Stimulated activated naive CD8-positive, alpha-beta T cell treated with anti-CD3 and anti-CD28 coated beads, Interleukin-15, amount 100 ng/mL, for 72 hours (primary cell): ENCODE results near the gene DSP.

Experiments
- ATAC-seq: fragments of 150-1000 bp; cut with Tn5 transposase; 2 replicates; pipeline ENCODE4 v1.10.0; 2021; ENCODE audit warnings: mild to moderate bottlenecking, moderate library complexity
- DNase-seq, 2 donors: peaks; one replicate each; pipeline ENCODE4 v3.0.0; 2021 to 2022
- H3K27ac Mint-ChIP-seq, 2 donors: one replicate each; pipeline ENCODE4 v1.8.0; 2022; ENCODE audit warnings: mild to moderate bottlenecking in 2 of 2, mixed read lengths in 2 of 2, moderate library complexity in 2 of 2
- H3K27me3 Mint-ChIP-seq: one replicate; pipeline ENCODE4 v1.8.0; 2022; ENCODE audit warnings: mixed read lengths
- H3K4me1 Mint-ChIP-seq: one replicate; pipeline ENCODE4 v1.8.0; 2022; ENCODE audit warnings: mild to moderate bottlenecking, mixed read lengths
- H3K4me3 Mint-ChIP-seq, 2 donors: one replicate each; pipeline ENCODE4 v1.8.0; 2022; ENCODE audit warnings: mild to moderate bottlenecking in 2 of 2, mixed read lengths in 2 of 2, moderate library complexity in 1 of 2
- H3K9me3 Mint-ChIP-seq, 2 donors: one replicate each; pipeline ENCODE4 v1.8.0; 2022; ENCODE audit warnings: mixed read lengths in 2 of 2

DSP gene

GRCh38 chr6:7566107-7566506 lies 24.6 kb downstream of the DSP start:
- Mint-ChIP-seq H3K27me3 (peaks cover 41% of the 10 kb centered on the region), H3K4me1 (no peaks in the 10 kb centered on the region), H3K4me3 (no peak overlapping the region), H3K27ac (no peak overlapping the region), H3K9me3 (no peaks in the 10 kb centered on the region)
- no peak for DNase-seq
- ATAC-seq: no peak

- Mint-ChIP-seq H3K27ac (peak overlapping the region in 1 of 2 donors; percentile 25), H3K9me3 (no peaks in the 10 kb centered on the region), H3K27me3 (peaks cover 35% of the 10 kb centered on the region), H3K4me1 (no peaks in the 10 kb centered on the region), H3K4me3 (no peak overlapping the region)
- DNase-seq: no peak
- no peak for ATAC-seq
Observed at GRCh38 chr6:7566617-7567173, 25.2 kb downstream of the DSP start.

- no peaks in the 10 kb centered on the region for H3K9me3 Mint-ChIP-seq
- H3K27ac Mint-ChIP-seq: no peak overlapping the region
- H3K4me1 Mint-ChIP-seq: no peaks in the 10 kb centered on the region
Observed at GRCh38 chr6:7568021-7568420, 26.6 kb downstream of the DSP start.

GRCh38 chr6:7569082-7569481 lies 27.6 kb downstream of the DSP start:
- H3K4me3 Mint-ChIP-seq: no peak overlapping the region
- DNase-seq (no peak), ATAC-seq (no peak)
- H3K4me1 Mint-ChIP-seq: no peaks in the 10 kb centered on the region
- H3K27me3 Mint-ChIP-seq: peaks cover 20% of the 10 kb centered on the region
- H3K9me3 Mint-ChIP-seq: no peaks in the 10 kb centered on the region
- no peak overlapping the region for H3K27ac Mint-ChIP-seq

More at GRCh38 chr6:7568021-7568420, 26.6 kb downstream of the DSP start:
- DNase-seq (no peak), ATAC-seq (no peak)
- no peak overlapping the region for H3K4me3 Mint-ChIP-seq
- peaks cover 30% of the 10 kb centered on the region for H3K27me3 Mint-ChIP-seq

- Mint-ChIP-seq H3K27me3 (peaks cover 25% of the 10 kb centered on the region), H3K27ac (no peak overlapping the region), H3K9me3 (no peaks in the 10 kb centered on the region), H3K4me1 (no peaks in the 10 kb centered on the region), H3K4me3 (no peak overlapping the region)
- ATAC-seq (no peak), DNase-seq (no peak)
Observed at GRCh38 chr6:7572213-7572943, 30.9 kb downstream of the DSP start.

- H3K4me1 Mint-ChIP-seq: no peaks in the 10 kb centered on the region
- H3K9me3 Mint-ChIP-seq: no peaks in the 10 kb centered on the region
- H3K27me3 Mint-ChIP-seq: peaks cover 32% of the 10 kb centered on the region
- H3K27ac Mint-ChIP-seq: no peak overlapping the region
- DNase-seq (no peak), ATAC-seq (no peak)
- no peak overlapping the region for H3K4me3 Mint-ChIP-seq
Observed at GRCh38 chr6:7574500-7574899, 33.0 kb downstream of the DSP start.

GRCh38 chr6:7578516-7578915 lies 37.0 kb downstream of the DSP start:
- ATAC-seq: no peak
- Mint-ChIP-seq H3K27ac (no peak overlapping the region), H3K4me3 (no peak overlapping the region)

GRCh38 chr6:7578931-7579330 lies 37.5 kb downstream of the DSP start:
- Mint-ChIP-seq H3K27ac (no peak overlapping the region), H3K4me1 (no peaks in the 10 kb centered on the region), H3K9me3 (no peaks in the 10 kb centered on the region), H3K4me3 (no peak overlapping the region), H3K27me3 (peaks cover 22% of the 10 kb centered on the region)
- DNase-seq (no peak), ATAC-seq (no peak)

More at GRCh38 chr6:7578516-7578915, 37.0 kb downstream of the DSP start:
- no peak for DNase-seq
- H3K27me3 Mint-ChIP-seq: peaks cover 22% of the 10 kb centered on the region
- H3K9me3 Mint-ChIP-seq: no peaks in the 10 kb centered on the region
- H3K4me1 Mint-ChIP-seq: no peaks in the 10 kb centered on the region

GRCh38 chr6:7579851-7580250 lies 38.4 kb downstream of the DSP start:
- Mint-ChIP-seq H3K4me3 (no peak overlapping the region), H3K4me1 (no peaks in the 10 kb centered on the region), H3K27me3 (peaks cover 16% of the 10 kb centered on the region), H3K27ac (no peak overlapping the region), H3K9me3 (no peaks in the 10 kb centered on the region)
- ATAC-seq (no peak), DNase-seq (no peak)

GRCh38 chr6:7580537-7580926 lies 39.1 kb downstream of the DSP start:
- Mint-ChIP-seq H3K27me3 (peaks cover 11% of the 10 kb centered on the region), H3K9me3 (no peaks in the 10 kb centered on the region), H3K4me3 (no peak overlapping the region), H3K27ac (no peak overlapping the region), H3K4me1 (no peaks in the 10 kb centered on the region)
- no peak for DNase-seq
- ATAC-seq: no peak

- Mint-ChIP-seq H3K27ac (no peak overlapping the region), H3K4me3 (no peak overlapping the region), H3K27me3 (peaks cover 8% of the 10 kb centered on the region), H3K9me3 (no peaks in the 10 kb centered on the region), H3K4me1 (no peaks in the 10 kb centered on the region)
- ATAC-seq (no peak), DNase-seq (no peak)
Observed at GRCh38 chr6:7580927-7581618, 39.6 kb downstream of the DSP start.

- peaks cover 8% of the 10 kb centered on the region for H3K4me1 Mint-ChIP-seq
- no peaks in the 10 kb centered on the region for H3K9me3 Mint-ChIP-seq
- ATAC-seq (no peak), DNase-seq (no peak)
- H3K27me3 Mint-ChIP-seq: no peaks in the 10 kb centered on the region
- H3K4me3 Mint-ChIP-seq: no peak overlapping the region
- no peak overlapping the region for H3K27ac Mint-ChIP-seq
Observed at GRCh38 chr6:7585287-7585930, 43.9 kb downstream of the DSP start.

- Mint-ChIP-seq H3K9me3 (no peaks in the 10 kb centered on the region), H3K4me1 (peaks cover 29% of the 10 kb centered on the region), H3K27ac (no peak overlapping the region), H3K4me3 (no peak overlapping the region), H3K27me3 (no peaks in the 10 kb centered on the region)
- DNase-seq: no peak
- no peak for ATAC-seq
Observed at GRCh38 chr6:7587631-7588100, 46.2 kb downstream of the DSP start.

GRCh38 chr6:7588506-7588905 lies 47.0 kb downstream of the DSP start:
- no peak for ATAC-seq
- Mint-ChIP-seq H3K9me3 (no peaks in the 10 kb centered on the region), H3K4me1 (peaks cover 38% of the 10 kb centered on the region), H3K27ac (no peak overlapping the region), H3K4me3 (no peak overlapping the region), H3K27me3 (no peaks in the 10 kb centered on the region)
- DNase-seq: no peak

GRCh38 chr6:7589221-7589620 lies 47.8 kb downstream of the DSP start:
- Mint-ChIP-seq H3K27ac (peak overlapping the region; percentile 43 to 97), H3K4me1 (peaks cover 38% of the 10 kb centered on the region), H3K4me3 (peak overlapping the region; percentile 95 to 98), H3K27me3 (no peaks in the 10 kb centered on the region), H3K9me3 (no peaks in the 10 kb centered on the region)
- DNase-seq (no peak), ATAC-seq (no peak)
